GM12892 (cell line): Measurements from ENCODE around the gene RPUSD4.

Source experiments
- POLR2A ChIP-seq: IDR thresholded peaks from 2 replicates; pipeline ENCODE4 v1.6.1; 2011; ENCODE audit warnings: low read depth, low read length, control low read depth
- POLR2AphosphoS5 ChIP-seq: IDR thresholded peaks from 2 replicates; pipeline ENCODE4 v1.6.1; 2011; ENCODE audit warnings: low read depth, low read length, control low read depth
- TAF1 ChIP-seq: IDR thresholded peaks from 2 replicates; pipeline ENCODE4 v1.6.1; 2011; ENCODE audit warnings: low read depth, mild to moderate bottlenecking, control low read depth, low read length, borderline replicate concordance

DNA sequence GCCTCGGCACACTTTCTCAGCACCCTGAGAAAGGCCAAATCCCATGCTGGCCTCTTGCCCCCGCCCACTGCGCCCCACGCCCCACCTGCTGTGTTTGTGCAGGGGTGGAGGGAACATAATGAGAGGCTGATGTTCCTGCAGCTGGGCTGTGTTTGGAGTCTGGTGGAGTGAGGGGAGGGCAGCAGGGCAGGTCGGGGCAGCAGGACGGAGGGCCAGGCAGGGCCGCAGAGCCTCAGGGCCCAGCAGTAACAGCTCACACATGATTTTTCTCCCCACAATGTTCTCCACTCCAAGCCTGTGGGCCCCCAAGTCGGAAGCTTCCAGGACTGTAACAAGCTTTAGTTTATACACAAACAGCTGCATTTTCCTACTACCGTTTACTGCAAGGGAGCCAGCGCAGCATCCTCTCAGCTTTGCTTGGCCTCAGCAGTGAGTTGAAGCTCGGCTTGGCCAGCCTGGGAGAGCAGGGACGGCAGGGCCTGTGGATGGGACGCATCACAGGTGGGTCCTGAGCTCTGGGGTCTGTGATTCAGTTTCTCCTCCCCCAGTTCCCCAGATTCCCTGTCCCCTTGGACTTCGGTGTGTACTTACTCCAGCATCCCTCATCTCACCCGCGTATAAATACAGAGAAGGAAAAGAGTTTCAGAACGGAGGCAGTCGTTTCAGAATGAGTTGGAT lies 51.0 kb downstream of the RPUSD4 start:
- TF ChIP-seq POLR2AphosphoS5: no peak
- no peak for TF ChIP-seq TAF1
- no peak for TF ChIP-seq POLR2A
